Fibroblast of lung (primary cell): ENCODE results near the gene TMPRSS4.

Source experiments
- CTCF ChIP-seq, 2 donors: IDR thresholded peaks in 1 of 2; conservative IDR thresholded peaks in 1 of 2; 1 replicate in 1 of 2; 2 replicates in 1 of 2; pipeline ENCODE4 v1.5.1; 2011 to 2012; ENCODE audit warnings: low read length in 2 of 2, control low read depth in 1 of 2, inconsistent platforms in 1 of 2, low read depth in 1 of 2, mild to moderate bottlenecking in 1 of 2
- EZH2 ChIP-seq: IDR thresholded peaks from 2 replicates; pipeline ENCODE4 v1.5.1; 2012; ENCODE audit warnings: low read length, control low read depth, mild to moderate bottlenecking; ENCODE audit errors: missing control alignments

GRCh38 chr11:118067006-118067405, 9.9 kb upstream of the TMPRSS4 start:
- no peak for TF ChIP-seq EZH2
- TF ChIP-seq CTCF (conservative IDR thresholded peaks at IDR 0.05 in 1 of 2, IDR thresholded peaks at IDR 0.05 in 1 of 2; ENCODE audit: low read depth in 1 of 2, low read length in 2 of 2) = no peak
